Spleen (tissue), 11 donors: ENCODE data around the gene MYO5B. TPM values are rescaled to one million over a fixed set of nuclear protein-coding genes. Genes with fewer than 3 reads are reported as not detected.
"Not testable (repeated sequence)": the region's sequence is repeated elsewhere in the genome, so short reads cannot be mapped to it uniquely, and the experiment has no call there.

Experiments used
- DNase-seq: peaks from one replicate; pipeline ENCODE4 v3.0.0-alpha.2; 2020
- H3K27ac ChIP-seq, 8 donors: fragments of 200-600 bp; sonication (generic) in 7 of 8; 1 replicate in 4 of 8; 2 replicates in 4 of 8; pipeline versions ENCODE4 v1.5.0 to v1.8.0; 2016 to 2021; ENCODE audit warnings: inconsistent platforms in 4 of 8, mild to moderate bottlenecking in 4 of 8, moderate library complexity in 1 of 8
- H3K27me3 ChIP-seq, 7 donors: fragments of 200-600 bp; sonication (generic) in 6 of 7; replicated peaks in 1 of 7; 1 replicate in 4 of 7; 2 replicates in 3 of 7; pipeline versions ENCODE4 v1.5.0 to v1.8.0; 2016 to 2021; ENCODE audit warnings: inconsistent platforms in 3 of 7, mild to moderate bottlenecking in 1 of 7
- H3K36me3 ChIP-seq, 6 donors: fragments of 200-600 bp; sonication (generic) in 5 of 6; 1 replicate in 4 of 6; 2 replicates in 2 of 6; pipeline versions ENCODE4 v1.5.0 to v1.8.0; 2016 to 2021; ENCODE audit warnings: inconsistent platforms in 2 of 6
- H3K4me1 ChIP-seq, 6 donors: fragments of 200-600 bp; sonication (generic) in 5 of 6; 1 replicate in 3 of 6; 2 replicates in 3 of 6; pipeline versions ENCODE4 v1.5.0 to v1.8.0; 2016 to 2021; ENCODE audit warnings: inconsistent platforms in 3 of 6
- H3K4me3 ChIP-seq, 8 donors: fragments of 200-600 bp; sonication (generic) in 7 of 8; 1 replicate in 4 of 8; 2 replicates in 4 of 8; pipeline versions ENCODE4 v1.5.0 to v1.8.0; 2016 to 2021; ENCODE audit warnings: inconsistent platforms in 4 of 8, mild to moderate bottlenecking in 4 of 8, moderate library complexity in 2 of 8
- H3K9me3 ChIP-seq, 8 donors: fragments of 200-600 bp; sonication (generic) in 7 of 8; 1 replicate in 4 of 8; 2 replicates in 4 of 8; pipeline versions ENCODE4 v1.5.0 to v1.8.0; 2016 to 2021; ENCODE audit warnings: inconsistent platforms in 4 of 8
- POLR2A ChIP-seq, 3 donors: fragments of 450-650 bp; IDR thresholded peaks; one replicate each; pipeline ENCODE4 v1.5.1; 2017; ENCODE audit warnings: antibody characterized with exemption in 3 of 3, mild to moderate bottlenecking in 1 of 3
- POLR2AphosphoS5 ChIP-seq, 3 donors: sonication (generic); formaldehyde crosslinking; IDR thresholded peaks; one replicate each; pipeline ENCODE4 v1.5.1; 2017; ENCODE audit warnings: antibody characterized with exemption in 3 of 3
- WGBS, 5 donors: extraction: QIAGEN DNeasy Blood & Tissue Kit in 3 of 5; methylation state at CpG; one replicate each; pipeline versions ENCODE4 v1.1.5 to v1.1.7; 2013 to 2018; 5-methylcytosine and 5-hydroxymethylcytosine counted together
- intact Hi-C: fragments of 100-400 bp; cut with DNase I; formaldehyde crosslinking; loops from one replicate; pipeline ENCODE4 v1.15.0; 2023; ENCODE audit warnings: low total_unique reads
- polyA plus RNA-seq, 3 donors: library from polyadenylated mRNA; stranded (reverse); fragments of 200-250 nt; gene quantifications; one replicate each; pipeline ENCODE4 v1.2.1, GENCODE V29; 2013
- total RNA-seq, 7 donors: library from RNA; depleted of rRNA in 3 of 7; stranded (reverse); fragments of >200 nt in 3 of 7; fragmentation: NEBNext Ultra II Directional in 4 of 7; extraction: Animal tissue kit (Norgen Biotek cat#: 25700) in 4 of 7; gene quantifications; one replicate each; pipeline versions ENCODE4 v1.1.0 to v1.2.1, GENCODE V29; 2016 to 2021
- TF ChIP-seq, protein P1 (sequence below), 11 experiments: fragments of 200-600 bp in 7 of 11; fragments of 450-650 bp in 4 of 11; sonication (generic) in 4 of 11; IDR thresholded peaks in 8 of 11; conservative IDR thresholded peaks in 3 of 11; 1 replicate in 7 of 11; 2 replicates in 4 of 11; pipeline versions ENCODE4 v1.4.0 to v1.8.0; 2016 to 2021; ENCODE audit warnings: antibody characterized with exemption in 11 of 11, inconsistent platforms in 4 of 11, mild to moderate bottlenecking in 1 of 11
- donor health status: healthy with polysubstance abuse.
- donor health status: DM: no; HTN: no; CAD: no; lungs with moderate emphysema.
- donor health status: DM: no; HTN: no; CAD: no.
- donor health status: Bipolar disorder and iron deficiency.
- donor health status: healthy.
- donor health status: DM: no; HTN: no; CAD: no.
- donor health status: DM: yes; HTN: yes; CAD: no.

MYO5B gene
- total and polyA plus RNA-seq, 10 donors = 0.74 to 6.0 (median 2.4) TPM

DNA sequence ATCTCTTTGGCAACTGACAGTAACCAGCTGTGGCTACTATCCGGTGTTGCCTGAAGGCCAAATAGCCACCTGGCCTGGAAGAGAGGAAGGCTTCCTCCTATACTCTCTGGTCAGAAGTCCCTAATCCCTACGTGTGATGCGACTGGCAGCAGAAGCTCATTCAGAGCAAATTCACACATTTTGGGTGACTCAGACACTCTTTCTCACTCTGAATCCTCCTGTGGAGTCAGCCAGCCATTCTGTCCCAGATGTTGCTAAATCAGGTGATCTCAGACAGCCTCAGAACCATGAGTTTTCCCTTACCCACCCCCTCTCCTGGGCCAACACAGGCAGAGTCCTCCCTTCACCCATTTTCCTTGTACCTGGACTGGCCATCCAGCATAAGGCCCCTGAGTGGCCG is 36.7 kb upstream of the MYO5B start:
- H3K9me3 ChIP-seq = no peaks in the 10 kb centered on the region
- H3K27me3 ChIP-seq = no peaks in the 10 kb centered on the region
- no peaks in the 10 kb centered on the region for H3K4me1 ChIP-seq
- H3K27ac ChIP-seq = no peak overlapping the region
- TF ChIP-seq, protein P1, sequence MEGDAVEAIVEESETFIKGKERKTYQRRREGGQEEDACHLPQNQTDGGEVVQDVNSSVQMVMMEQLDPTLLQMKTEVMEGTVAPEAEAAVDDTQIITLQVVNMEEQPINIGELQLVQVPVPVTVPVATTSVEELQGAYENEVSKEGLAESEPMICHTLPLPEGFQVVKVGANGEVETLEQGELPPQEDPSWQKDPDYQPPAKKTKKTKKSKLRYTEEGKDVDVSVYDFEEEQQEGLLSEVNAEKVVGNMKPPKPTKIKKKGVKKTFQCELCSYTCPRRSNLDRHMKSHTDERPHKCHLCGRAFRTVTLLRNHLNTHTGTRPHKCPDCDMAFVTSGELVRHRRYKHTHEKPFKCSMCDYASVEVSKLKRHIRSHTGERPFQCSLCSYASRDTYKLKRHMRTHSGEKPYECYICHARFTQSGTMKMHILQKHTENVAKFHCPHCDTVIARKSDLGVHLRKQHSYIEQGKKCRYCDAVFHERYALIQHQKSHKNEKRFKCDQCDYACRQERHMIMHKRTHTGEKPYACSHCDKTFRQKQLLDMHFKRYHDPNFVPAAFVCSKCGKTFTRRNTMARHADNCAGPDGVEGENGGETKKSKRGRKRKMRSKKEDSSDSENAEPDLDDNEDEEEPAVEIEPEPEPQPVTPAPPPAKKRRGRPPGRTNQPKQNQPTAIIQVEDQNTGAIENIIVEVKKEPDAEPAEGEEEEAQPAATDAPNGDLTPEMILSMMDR (IDR thresholded peaks at IDR 0.05 in 8 of 11, conservative IDR thresholded peaks at IDR 0.05 in 3 of 11) = no peak
- TF ChIP-seq POLR2AphosphoS5 (IDR thresholded peaks at IDR 0.05) (no peak), POLR2A (IDR thresholded peaks at IDR 0.05) (no peak)
- 68 to 85% (median 72%) methylated on average over 4 of the region's 4 CpGs for WGBS, 5 donors
- H3K36me3 ChIP-seq = no peaks in the 10 kb centered on the region
- intact Hi-C loops = no loop called here
- no peak for DNase-seq
- no peak overlapping the region for H3K4me3 ChIP-seq

DNA sequence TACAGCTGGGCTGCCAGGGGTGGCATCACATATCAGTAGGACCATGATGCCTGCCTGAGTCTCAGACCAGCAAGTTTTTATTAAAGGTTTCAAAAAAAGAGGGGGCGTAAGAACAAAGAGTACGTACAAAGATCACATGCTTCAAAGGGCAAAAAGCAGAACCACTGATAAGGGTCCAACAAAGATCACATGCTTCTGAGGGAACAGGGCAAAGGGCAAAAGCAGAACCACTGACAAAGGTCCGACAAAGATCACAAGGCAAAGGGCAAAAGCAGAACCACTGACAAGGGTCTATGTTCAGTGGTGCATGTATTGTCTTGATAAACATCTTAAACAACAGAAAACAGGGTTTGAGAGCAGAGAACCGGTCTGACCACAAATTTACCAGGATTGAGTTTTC is 25.3 kb upstream of the MYO5B start:
- intact Hi-C loops, H3K27ac ChIP-seq, DNase-seq, H3K4me1 ChIP-seq, H3K4me3 ChIP-seq, H3K36me3 ChIP-seq: not testable (repeated sequence)
- Histone ChIP-seq H3K9me3 (peaks cover 0 to 29% (median 20%) of the 10 kb centered on the region in 8 donors), H3K27me3 (peaks cover 0 to 19% (median 0%) of the 10 kb centered on the region in 7 donors)
- 65 to 97% (median 91%) methylated on average over 4 of the region's 4 CpGs for WGBS, 5 donors

DNA sequence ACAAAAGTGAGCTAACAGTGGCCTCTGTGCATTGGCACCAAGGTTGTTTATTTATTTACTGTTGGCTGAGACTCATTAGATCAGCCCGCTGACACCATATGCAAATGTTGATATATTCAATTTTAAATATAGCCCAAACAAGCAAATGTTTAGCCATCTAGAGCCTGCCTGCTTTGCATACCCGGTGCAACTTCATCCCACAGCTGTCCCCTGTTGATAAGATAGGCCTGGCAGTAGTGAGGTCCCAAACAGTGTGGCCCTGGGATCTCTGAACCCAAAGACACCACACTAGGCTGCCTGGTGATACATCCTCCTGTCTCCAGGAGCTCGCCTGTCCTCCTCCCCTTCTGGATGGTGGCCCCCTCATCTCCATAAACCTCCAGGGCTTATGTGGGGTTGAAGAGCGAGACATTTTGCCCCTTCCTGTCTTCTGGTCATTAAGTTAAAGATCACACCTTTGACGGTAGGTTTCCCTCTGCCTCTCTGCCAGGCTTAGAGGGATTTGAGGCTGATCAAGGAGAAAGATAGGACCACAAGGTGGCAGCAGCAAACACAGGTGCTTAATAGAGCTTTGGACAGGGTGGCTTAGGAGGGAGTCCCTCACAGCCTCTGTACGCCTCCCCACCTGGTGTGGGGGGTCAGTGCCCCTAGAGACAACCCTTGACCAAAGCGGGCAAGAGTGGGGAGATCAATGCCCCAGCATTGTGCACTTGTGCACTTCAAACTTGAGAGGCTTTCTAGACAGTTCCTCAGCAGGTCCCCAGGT is 23.7 kb upstream of the MYO5B start:
- Histone ChIP-seq H3K4me1 (no peaks in the 10 kb centered on the region), H3K9me3 (peaks cover 0 to 29% (median 20%) of the 10 kb centered on the region in 8 donors), H3K4me3 (no peak overlapping the region), H3K27ac (no peak overlapping the region), H3K36me3 (no peaks in the 10 kb centered on the region), H3K27me3 (peaks cover 0 to 25% (median 0%) of the 10 kb centered on the region in 7 donors)
- intact Hi-C loops = no loop called here
- 38 to 55% (median 43%) methylated on average over 7 of the region's 7 CpGs for WGBS, 5 donors
- TF ChIP-seq POLR2AphosphoS5 (IDR thresholded peaks at IDR 0.05) = no peak
- TF ChIP-seq, protein P1 (IDR thresholded peaks at IDR 0.05 in 8 of 11, conservative IDR thresholded peaks at IDR 0.05 in 3 of 11) = peak in 8 of 11 experiments; percentile 27 to 54 (median 40)
- DNase-seq = no peak

DNA sequence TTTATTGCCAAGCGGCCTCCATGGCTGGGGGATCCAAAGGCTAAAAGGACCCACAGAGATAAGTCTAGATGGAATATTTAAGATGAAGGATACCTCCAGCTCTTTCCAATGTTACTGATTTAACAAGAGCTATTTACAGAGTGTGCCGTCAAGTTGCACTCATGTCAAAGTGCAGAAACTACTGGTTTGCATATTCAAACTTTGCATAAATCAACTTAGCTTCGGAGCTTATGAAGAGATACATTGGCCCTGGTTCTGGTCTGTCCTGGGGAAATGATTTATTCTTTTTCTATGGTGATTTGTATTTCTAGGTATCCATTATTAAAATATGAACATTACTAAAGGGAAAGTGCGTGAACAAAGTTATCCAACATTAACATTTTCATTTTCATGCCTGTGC is 14.4 kb upstream of the MYO5B start:
- TF ChIP-seq POLR2AphosphoS5 (IDR thresholded peaks at IDR 0.05) (no peak), POLR2A (IDR thresholded peaks at IDR 0.05) (no peak)
- TF ChIP-seq, protein P1 (IDR thresholded peaks at IDR 0.05 in 8 of 11, conservative IDR thresholded peaks at IDR 0.05 in 3 of 11) = no peak
- peaks cover 0 to 48% (median 0%) of the 10 kb centered on the region in 7 donors for H3K27me3 ChIP-seq
- intact Hi-C loops = no loop called here
- H3K4me3 ChIP-seq = no peak overlapping the region
- H3K36me3 ChIP-seq = no peaks in the 10 kb centered on the region
- H3K9me3 ChIP-seq = no peaks in the 10 kb centered on the region
- H3K27ac ChIP-seq = no peak overlapping the region
- 86 to 91% (median 90%) methylated on average over 4 of the region's 4 CpGs for WGBS, 5 donors
- peaks cover 0 to under 1% (median 0%) of the 10 kb centered on the region in 6 donors for H3K4me1 ChIP-seq
- no peak for DNase-seq
